SK-N-DZ (cell line): Measurements from ENCODE around the gene ZNF181.

Experiments
- DNase-seq: peaks from one replicate; pipeline ENCODE4 v3.0.0-alpha.2; 2015; ENCODE audit warnings: low spot score

The ZNF181 gene

GRCh38 chr19:34757441-34757840 lies 23.4 kb downstream of the ZNF181 start:
- no peak for DNase-seq

GRCh38 chr19:34759218-34759917 lies 25.3 kb downstream of the ZNF181 start:
- DNase-seq = no peak

GRCh38 chr19:34766386-34766785 lies 32.3 kb downstream of the ZNF181 start:
- DNase-seq = no peak

DNA sequence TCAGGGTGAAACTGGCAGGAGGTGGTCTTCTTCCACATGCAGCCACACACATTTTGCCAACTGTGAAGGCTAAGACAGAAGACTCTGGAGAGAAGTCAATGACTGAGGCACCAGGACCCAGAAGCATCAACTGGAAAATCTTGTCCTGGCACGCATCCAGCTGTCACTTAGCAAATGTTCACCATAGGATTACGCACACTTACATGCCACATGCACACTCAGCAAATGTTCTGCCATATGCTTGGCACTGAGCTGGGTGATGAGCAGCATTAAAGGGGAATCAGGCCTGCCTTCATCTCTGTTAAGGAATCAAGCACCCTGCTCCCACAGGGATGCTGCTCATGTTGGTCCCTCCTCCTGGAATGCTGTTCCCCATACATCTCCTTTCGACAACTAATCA lies 33.9 kb downstream of the ZNF181 start:
- no peak for DNase-seq

DNA sequence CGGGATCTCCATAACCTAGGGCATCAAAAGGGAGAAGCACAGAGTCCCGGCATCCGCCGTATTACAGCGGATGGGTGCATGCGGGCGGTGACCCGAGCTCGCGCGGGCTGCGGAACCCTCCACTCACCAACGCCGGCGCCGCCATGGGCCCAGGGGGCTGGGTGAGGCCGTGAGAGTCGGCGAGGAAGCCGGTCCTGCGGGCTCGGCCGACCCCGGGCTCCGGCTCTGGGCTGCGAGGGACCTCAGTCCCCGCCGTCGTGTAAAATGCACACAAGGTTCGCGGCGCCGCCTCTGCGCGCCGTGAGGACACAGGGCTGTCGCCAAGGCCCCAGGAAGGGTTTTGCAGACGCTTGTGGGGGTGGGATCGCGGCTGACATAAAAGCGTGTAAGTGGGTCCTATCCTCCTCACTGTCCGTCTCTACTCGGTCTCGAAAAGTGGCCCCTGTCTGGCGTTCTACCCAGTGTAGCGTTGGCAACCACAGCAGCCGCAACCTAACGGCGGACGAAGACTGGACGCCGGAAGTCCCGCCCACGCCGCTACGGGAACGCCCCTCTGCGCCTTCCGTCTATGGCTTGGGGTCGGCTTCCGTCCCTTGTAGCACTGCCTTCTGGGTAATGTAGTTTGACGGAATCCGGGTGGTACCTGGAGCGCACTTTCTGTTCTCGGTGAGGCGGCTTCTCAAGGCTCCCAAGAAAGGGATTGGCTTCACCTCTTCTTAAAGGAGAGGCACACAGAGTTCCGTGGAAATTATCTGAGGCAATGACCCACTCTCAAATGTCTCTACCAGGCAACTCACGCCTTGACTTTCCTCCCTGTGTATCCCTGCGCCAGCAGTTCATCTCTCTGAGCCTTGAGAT lies 38.9 kb downstream of the ZNF181 start, which contains the start of gene ZNF599:
Gene ZNF599, minus strand, starts transcription at position 519 of the 858 bp plus-strand sequence. Its CDS starts 374 bp downstream, at position 145.
- DNase-seq = peak; percentile 87

- DNase-seq = no peak
Measured at GRCh38 chr19:34773555-34773864, 39.5 kb downstream of the ZNF181 start.

GRCh38 chr19:34774857-34775256 lies 40.8 kb downstream of the ZNF181 start:
- no peak for DNase-seq

DNA sequence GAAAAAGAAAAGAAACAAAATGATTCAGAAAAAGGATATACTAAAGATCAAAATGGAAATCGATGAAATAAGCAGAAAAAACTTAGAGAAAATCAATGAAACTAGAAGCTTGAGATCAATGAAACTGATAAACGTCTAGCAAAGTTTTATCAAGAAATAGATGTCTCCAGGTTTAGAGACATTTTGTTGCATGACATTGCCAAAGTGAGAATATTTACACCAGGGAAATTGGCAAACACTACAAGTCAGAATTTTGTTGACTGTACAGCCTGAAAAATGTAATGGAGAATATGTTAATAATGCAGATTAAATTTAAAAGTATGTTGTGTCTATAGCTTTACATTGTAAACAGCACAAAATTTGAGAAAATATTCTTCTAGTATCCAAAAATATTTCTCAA lies 44.3 kb downstream of the ZNF181 start:
- DNase-seq = no peak

GRCh38 chr19:34779652-34780051 lies 45.6 kb downstream of the ZNF181 start:
- DNase-seq = no peak

- DNase-seq = no peak
Measured at GRCh38 chr19:34786236-34786635, 52.2 kb downstream of the ZNF181 start.

- no peak for DNase-seq
Measured at GRCh38 chr19:34787059-34787824, 53.2 kb downstream of the ZNF181 start.

GRCh38 chr19:34788074-34788473 lies 54.0 kb downstream of the ZNF181 start:
- no peak for DNase-seq

DNA sequence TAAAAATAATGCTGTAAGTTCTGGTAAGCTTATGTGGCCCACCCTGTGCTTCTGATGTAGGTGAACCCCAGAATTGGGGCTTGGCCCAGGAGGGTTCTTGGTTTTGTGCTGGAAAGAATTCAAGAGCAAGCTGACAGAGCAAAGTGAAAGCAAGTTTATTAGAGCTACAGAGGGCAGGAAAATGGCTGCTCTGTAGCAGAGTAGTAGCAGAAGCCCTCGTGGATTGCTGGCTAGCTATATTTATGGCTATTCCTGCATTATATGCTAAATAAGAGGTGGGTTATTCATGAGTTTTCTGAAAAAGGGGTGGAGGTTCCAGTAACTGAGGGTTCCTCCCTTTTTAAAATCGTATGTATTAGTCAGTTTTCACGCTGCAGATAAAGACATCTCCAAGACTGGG lies 59.5 kb downstream of the ZNF181 start:
- no peak for DNase-seq

- no peak for DNase-seq
Measured at GRCh38 chr19:34794066-34794960, 60.3 kb downstream of the ZNF181 start.
